GM21390 (cell line): ENCODE data around the gene EFCAB12.

ENCODE experiments used
- ATAC-seq: cut with Tn5 transposase; IDR thresholded peaks from one replicate; pipeline ENCODE4 v1.9.1; 2021; ENCODE audit not compliant: unreplicated experiment

The EFCAB12 gene

GRCh38 chr3:129446926-129447325 is 18.5 kb upstream of the EFCAB12 start:
- ATAC-seq: no peak

DNA sequence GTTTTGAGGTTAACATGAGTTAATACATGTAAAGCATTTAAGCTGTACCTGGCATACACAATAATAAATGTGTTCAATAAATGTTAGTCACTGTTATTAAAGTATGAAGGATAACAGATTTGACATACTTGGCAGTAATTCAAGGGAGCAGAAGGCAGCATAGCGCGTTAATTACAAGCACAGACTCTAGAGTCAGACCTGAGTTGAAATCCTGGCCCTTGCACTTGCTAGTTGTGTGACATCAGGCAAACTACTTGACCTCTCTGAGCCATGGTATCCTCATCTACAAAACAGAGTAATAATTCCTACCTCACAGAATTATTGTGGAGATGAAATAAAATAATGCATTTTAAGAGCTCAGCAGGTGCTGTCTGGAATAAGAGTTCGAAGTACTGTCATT is 17.0 kb upstream of the EFCAB12 start:
- no peak for ATAC-seq

DNA sequence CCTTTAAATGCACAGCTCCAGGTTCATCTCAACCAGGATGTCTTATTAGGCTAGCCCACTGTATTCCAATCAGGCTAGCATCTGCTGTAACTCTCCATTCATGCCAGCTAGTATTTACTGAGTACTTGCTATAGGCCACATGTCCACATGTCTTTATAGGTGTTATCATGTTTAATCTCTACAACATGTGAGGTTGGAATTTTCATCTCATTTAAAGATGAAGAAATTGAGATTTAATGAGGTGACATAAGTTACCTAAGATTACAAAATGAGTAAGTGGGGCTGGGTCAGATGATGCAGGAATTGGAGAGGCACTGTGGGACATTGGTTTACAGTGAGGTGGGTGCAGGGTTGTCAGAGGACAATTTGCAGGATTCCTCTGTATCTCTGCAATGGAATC is 14.5 kb upstream of the EFCAB12 start:
- no peak for ATAC-seq

DNA sequence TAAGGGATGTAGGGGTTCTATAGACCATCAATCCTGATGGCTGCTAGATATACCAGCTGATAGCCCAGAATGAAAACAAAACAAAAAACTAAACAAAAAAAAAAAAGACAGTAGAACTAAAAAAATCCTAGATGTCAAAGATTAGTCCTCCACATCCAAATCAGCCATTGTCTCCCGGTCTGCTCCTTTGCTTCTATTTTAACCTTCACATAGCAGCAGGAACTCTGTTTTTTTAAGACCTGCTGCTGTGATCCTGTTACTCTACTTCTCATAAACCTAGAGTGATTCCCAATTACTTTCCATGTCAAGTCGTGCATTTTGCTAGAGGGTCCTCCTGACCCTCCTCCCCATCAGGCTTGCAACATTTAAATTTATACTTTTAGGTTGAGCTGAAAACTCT is 14.1 kb upstream of the EFCAB12 start:
- no peak for ATAC-seq

DNA sequence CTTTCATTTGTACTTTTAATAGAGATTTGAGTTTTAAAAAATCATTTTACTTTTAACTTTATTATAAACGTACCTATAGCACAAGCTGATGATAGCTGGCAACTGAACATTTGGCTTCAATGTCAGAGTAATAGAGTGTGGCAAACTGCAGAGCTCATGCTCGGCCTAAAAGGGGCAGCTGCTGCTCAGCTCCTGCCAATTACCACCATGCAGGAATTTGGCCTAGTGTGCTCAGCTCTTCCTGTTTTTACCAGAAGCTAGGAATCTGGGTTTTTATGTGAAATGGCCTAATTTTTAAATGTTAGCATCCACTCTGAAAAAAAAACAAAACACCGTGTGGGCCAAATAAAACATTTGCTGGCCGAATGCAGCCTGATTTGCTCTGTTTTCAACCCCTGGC is 13.3 kb upstream of the EFCAB12 start:
- ATAC-seq: no peak

DNA sequence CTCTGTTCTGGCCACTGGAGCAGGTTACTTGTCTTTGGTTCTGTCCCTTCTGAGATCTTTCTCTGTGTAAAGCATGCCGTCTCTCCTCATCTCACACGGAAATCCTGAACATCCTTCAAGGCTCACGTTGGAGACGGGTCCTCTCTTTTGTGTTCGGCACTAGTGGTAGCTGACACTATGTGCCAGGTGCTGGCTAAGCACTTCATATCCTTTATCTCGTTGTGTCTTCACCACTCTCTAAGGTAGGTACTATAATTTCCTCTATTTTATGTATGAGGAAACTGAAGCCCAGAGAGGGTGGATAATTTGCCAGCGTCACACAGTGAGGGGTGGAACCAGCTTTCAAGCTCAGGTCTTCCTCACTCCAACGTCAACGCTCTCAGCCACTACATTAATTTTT is 12.8 kb upstream of the EFCAB12 start:
- ATAC-seq: no peak

- ATAC-seq: no peak
Observed at GRCh38 chr3:129440618-129441190, 12.3 kb upstream of the EFCAB12 start.

DNA sequence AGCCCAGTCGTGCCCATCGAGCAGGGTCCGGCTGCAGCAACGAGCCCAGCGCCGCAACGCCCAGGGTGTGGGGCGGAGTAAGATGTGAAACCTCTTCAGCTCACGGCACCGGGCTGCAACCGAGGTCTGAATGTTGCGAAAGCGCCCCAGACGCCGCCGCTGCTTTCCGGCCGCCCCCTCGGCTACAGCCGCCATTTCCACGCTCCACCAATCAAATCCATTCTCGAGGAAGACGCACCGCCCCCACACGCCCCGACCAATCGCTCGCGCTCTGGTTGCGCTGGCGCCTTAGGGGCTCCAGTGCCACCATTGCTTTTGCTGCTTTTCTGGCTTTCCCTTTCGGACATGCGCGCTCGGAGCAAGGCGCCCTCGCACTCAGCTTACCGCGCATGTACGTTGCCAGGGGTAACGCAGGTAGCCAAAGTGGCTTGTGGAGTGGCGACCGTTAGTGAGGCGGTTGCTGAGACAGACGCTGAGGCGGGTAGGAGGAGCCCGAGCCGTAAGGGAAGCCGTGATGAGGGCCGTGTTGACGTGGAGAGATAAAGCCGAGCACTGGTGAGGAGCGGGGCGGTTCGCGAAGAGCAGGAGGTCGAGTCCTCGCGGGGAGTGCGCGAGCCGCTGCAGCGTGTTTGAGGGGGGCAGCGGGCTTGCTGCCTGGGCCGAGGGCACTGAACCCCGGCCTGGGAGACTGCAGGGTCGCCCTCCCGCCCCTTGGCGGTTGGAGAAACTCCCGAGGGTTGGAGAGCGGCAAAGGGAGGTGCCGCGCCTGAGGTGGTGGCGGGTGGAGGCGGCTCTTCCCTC is 11.6 kb upstream of the EFCAB12 start, which contains the start of the genes IFT122 and MBD4:
Gene IFT122 (plus strand): TSS at position 408 of the 801 bp plus-strand sequence. CDS start 107 bp downstream, at position 515.
Gene MBD4 (minus strand): TSS at position 132 of the 801 bp plus-strand sequence. CDS start 115 bp downstream, at position 17.
- ATAC-seq: peak; percentile 86

GRCh38 chr3:129439226-129439816 is 10.9 kb upstream of the EFCAB12 start:
- no peak for ATAC-seq

DNA sequence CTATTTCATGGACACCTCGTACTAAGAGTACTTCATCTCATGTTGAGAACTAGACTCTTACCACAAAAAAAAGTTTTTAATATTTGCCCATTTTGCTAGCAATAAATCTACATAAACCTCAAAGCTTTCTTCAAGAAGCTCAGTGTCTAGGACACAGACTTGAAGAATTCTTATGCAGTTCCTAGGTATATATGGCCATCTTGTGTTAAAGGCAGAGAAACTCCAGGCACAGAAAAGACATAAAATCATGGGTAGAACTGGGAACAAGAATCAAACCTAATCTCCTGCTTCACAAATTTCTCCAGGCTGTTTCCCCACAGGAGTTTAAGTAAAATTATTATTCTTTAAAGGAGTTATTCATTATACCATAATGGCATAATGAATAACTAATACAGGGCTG is 6.9 kb upstream of the EFCAB12 start:
- ATAC-seq: no peak

GRCh38 chr3:129434140-129434539 is 5.7 kb upstream of the EFCAB12 start:
- no peak for ATAC-seq

- no peak for ATAC-seq
Observed at GRCh38 chr3:129433565-129433964, 5.1 kb upstream of the EFCAB12 start.

GRCh38 chr3:129432671-129433070 is 4.2 kb upstream of the EFCAB12 start:
- ATAC-seq: no peak

GRCh38 chr3:129432036-129432435 is 3.6 kb upstream of the EFCAB12 start:
- ATAC-seq: no peak

DNA sequence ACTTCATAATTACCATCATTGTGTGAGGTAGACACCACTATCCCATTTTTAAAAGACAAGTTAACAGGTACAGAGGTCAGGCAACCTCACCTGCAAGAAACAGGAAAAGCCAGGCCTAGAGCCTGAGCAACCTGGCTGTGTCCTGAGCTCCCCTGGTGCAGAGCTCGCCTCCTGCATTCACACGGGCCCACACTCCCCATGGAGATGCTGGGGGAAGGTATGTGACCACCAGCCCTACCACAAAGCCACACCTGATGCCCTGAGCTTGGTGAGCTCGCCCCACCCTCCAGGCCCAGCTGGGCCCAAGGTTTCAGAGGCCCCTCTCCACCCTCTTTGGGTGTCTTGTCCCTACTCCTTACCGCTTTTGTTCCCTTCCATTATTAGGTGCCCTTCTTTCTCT is 1.2 kb upstream of the EFCAB12 start:
- no peak for ATAC-seq

DNA sequence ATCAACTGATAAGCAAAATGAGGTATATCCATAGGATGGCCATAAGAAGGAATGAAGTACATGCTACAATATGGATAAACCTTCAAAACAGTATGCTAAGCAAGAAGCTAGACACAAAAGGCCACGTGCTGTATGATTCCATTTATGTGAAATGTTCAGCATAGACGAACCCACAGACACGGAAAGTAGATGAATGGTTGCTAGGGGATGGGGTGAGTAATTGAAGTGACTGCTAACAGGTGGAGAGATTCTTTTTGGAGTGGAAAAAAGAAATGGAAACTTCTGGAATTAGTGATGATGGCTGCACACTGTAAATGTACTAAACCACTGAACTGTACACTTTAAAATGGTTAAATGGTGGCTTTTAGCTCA is 630 bp upstream of the EFCAB12 start:
- ATAC-seq: no peak

DNA sequence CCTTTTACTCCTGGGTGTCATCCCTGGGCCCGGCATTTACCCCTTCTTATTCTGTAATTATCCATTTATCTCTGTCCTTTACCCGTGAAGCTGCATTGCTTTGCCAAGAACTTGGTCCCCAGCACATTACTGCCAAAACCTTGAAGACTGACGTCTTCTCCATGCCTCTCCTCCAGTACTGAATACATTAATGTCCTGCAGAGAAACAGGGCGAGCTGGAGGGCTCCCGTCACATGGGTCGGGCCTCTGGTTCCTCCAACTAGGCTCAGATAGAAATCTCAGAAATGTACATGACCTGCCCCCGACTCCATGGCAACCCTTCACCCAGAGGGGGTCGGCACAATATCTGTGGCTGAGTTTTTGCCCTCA is 445 bp downstream of the EFCAB12 start:
- no peak for ATAC-seq

GRCh38 chr3:129425619-129426018 is 2.8 kb downstream of the EFCAB12 start:
- ATAC-seq: no peak

DNA sequence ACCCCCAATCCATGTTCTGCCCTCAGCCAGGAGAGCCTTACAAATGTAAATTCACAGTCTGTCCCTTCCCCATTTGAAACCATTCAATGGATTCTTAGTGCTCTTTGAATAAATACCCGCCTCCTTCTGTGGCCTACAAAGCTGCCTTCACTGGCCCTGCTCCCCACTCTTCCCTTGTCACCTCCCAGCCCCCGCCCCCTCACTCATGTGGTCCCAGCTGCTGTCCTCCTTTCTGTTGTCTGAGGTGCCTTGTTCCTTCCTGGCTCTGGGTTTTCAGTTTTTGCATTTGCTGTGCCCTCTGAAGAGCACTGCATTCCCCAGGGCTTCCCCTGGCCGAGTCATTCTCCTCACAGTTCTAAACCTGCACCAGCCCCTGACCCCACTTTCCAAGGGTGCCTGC is 3.2 kb downstream of the EFCAB12 start:
- ATAC-seq: no peak

- peak; percentile 68 for ATAC-seq
Observed at GRCh38 chr3:129424185-129424841, 4.1 kb downstream of the EFCAB12 start.

DNA sequence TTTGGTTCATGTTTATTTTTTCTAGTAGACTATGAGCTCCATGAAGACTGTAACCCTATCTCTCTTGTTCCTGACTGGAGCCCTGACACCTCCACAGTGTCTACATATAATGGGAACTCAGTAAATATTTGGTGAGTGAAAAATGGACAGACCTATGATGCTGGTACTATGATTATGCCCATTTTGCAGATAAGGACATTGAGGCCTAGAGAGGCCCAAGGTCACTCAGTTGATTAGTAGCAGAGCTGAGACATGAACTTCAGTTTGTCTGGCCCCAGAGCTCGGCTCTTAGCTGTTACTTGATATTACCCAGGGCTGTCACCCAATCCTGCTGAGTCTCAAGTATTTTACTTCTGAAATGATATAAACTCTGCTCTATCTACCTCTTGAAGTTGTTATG is 5.5 kb downstream of the EFCAB12 start:
- ATAC-seq: no peak
